ENCODE results near the gene ZNF431. TPM values are rescaled to one million over a fixed set of nuclear protein-coding genes. Genes with fewer than 3 reads are reported as not detected.

The ZNF431 gene
- total and polyA plus RNA-seq, 9 of the 15 experiments (the other 6 are each of a cell fraction or from before 2014, with no cell fraction given): 3.3 to 24.8 (median 13.5) TPM

DNA sequence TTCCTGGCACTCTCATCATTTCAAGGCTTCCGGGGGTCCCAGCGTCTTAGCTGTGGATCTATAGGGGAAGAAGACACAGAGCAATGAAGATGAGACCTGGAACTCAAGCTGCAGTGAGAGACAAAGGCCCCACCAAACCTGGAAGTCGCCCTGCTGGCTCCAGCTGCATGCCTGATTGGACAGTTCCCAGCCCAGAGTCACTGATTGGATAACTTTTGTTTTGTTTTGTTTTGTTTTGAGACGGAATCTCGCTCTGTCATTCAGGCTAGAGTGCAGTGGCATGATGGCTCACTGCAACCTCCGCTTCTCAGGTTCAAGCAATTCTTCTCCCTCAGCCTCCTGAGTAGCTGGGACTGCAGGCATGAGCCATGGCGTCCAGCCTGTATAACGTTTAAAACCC is 6.4 kb upstream of the ZNF431 start:
- intact Hi-C loops (cut with micrococcal nuclease): no loop called here
- TF ChIP-seq ZNF76 (CRISPR knock-in tag; IDR thresholded peaks at IDR 0.05; ENCODE audit: borderline replicate concordance): no peak
- peak; percentile 71 for TF ChIP-seq NFYB (IDR thresholded peaks at IDR 0.05; ENCODE audit: extremely low read depth, insufficient read length)
- TF ChIP-seq ETV6 (IDR thresholded peaks at IDR 0.05; ENCODE audit: borderline replicate concordance in 1 of 2, low read depth in 2 of 2, low read length in 1 of 2): no peak
- TF ChIP-seq ETV6 (CRISPR knock-in tag; IDR thresholded peaks at IDR 0.05; ENCODE audit: borderline replicate concordance): no peak
- peak; percentile 60; the same call in 1 of the 2 replicates for TF ChIP-seq FOXM1 (IDR thresholded peaks at IDR 0.05; ENCODE audit: low read depth)
- TF ChIP-seq FOXM1 (CRISPR knock-in tag; IDR thresholded peaks at IDR 0.05; ENCODE audit: low read depth): no peak
- no peak for TF ChIP-seq NR2C2 (CRISPR knock-in tag; IDR thresholded peaks at IDR 0.05)
- TF ChIP-seq NR2C2 (tag; IDR thresholded peaks at IDR 0.05): 0 out of 2 replicates have a peak, but pooled peaks have one; percentile 42
- WGBS (ENCODE audit: insufficient coverage, low coverage, missing lambda C conversion rate): 37% methylated on average over 8 of the region's 8 CpGs

More for the DNA sequence above, 6.4 kb upstream of the ZNF431 start:
- H2AFZ ChIP-seq (ENCODE audit: low read depth, low read length): peak overlapping the region; percentile 42; the same call in 1 of the 2 replicates
- no peaks in the 10 kb centered on the region for H3K79me2 ChIP-seq (ENCODE audit: control insufficient read depth, insufficient read depth, low read length)
- ATAC-seq: peak; percentile 51; the same call in 2 of the 3 replicates
- H3K36me3 ChIP-seq (ENCODE audit: control insufficient read depth, insufficient read depth, low read length): no peaks in the 10 kb centered on the region
- no peaks in the 10 kb centered on the region for H4K20me1 ChIP-seq (replicated peaks; ENCODE audit: control insufficient read depth, insufficient read depth, low read length)
- H3K4me2 ChIP-seq (ENCODE audit: insufficient read depth, low read length): no peak overlapping the region
- no peaks in the 10 kb centered on the region; a peak in 2 of 5 replicates for H3K4me1 ChIP-seq (replicated peaks in 1 of 2; ENCODE audit: control insufficient read depth in 2 of 2, insufficient read depth in 2 of 2, low read length in 2 of 2)
- H3K9me3 ChIP-seq (replicated peaks; ENCODE audit: control insufficient read depth, insufficient read depth, low read depth, low read length): peaks cover 8% of the 10 kb centered on the region
- ChIA-PET POLR2A (interaction anchor here (0.6 kb wide), 1 partner anchor 404 kb away, joined by 3 read pairs; no protein-coding TSS in a partner anchor), CTCF (ENCODE audit: low intra/inter-chr PET ratio) (no interaction called here)
- BruUV-seq (replicated peaks): no TSS peak
- no peaks in the 10 kb centered on the region for H3K9me1 ChIP-seq (ENCODE audit: control insufficient read depth, insufficient read depth, low read length)
- in situ Hi-C loops (cut with MboI): no loop called here
- H3K27ac ChIP-seq (ENCODE audit: extremely low read depth, low read depth, low read length): no peak overlapping the region
- DNase-seq (ENCODE audit: extremely low read depth in 1 of 4, low spot score in 3 of 4): peak in 1 of 4 experiments; percentile 17
- peak; percentile 23 for FAIRE-seq
- H3K27me3 ChIP-seq (ENCODE audit: control insufficient read depth in 2 of 2, insufficient read depth in 2 of 2, low read length in 2 of 2): no peaks in the 10 kb centered on the region
- H3K4me3 ChIP-seq: no peak overlapping the region
- H3K9ac ChIP-seq (ENCODE audit: insufficient read depth in 1 of 2, low read depth in 2 of 2, low read length in 2 of 2): no peak overlapping the region
